Neural cell (in vitro differentiated cells): ENCODE results near the gene ARRB1. TPM values are rescaled to one million over a fixed set of nuclear protein-coding genes. Genes with fewer than 3 reads are reported as not detected.

ENCODE experiments used
- H2AFZ ChIP-seq: fragments of 200-600, 300-800 bp; sonication (generic), shearing (Covaris generic); 2 replicates; pipeline ENCODE4 v1.6.0; 2014; ENCODE audit warnings: low read depth, mild to moderate bottlenecking, antibody characterized with exemption, low read length, moderate library complexity
- H3F3A ChIP-seq: fragments of 200-600 bp; shearing (Covaris generic); 2 replicates; pipeline ENCODE4 v1.6.1; 2016; ENCODE audit warnings: mild to moderate bottlenecking, moderate library complexity, mixed read lengths, antibody characterized with exemption, low read length; ENCODE audit not compliant: insufficient read depth, poor library complexity, severe bottlenecking
- H3K27ac ChIP-seq: fragments of 200-600, 300-800 bp; sonication (generic), shearing (Covaris generic); 2 replicates; pipeline ENCODE4 v1.5.1; 2014; ENCODE audit warnings: mild to moderate bottlenecking, low read length, moderate library complexity
- H3K27me3 ChIP-seq: fragments of 300-800, 200-600 bp; sonication (generic), shearing (Covaris generic); 2 replicates; pipeline ENCODE4 v1.6.0; 2014; ENCODE audit warnings: mild to moderate bottlenecking, low read depth, low read length, moderate library complexity; ENCODE audit not compliant: insufficient read depth
- H3K36me3 ChIP-seq: fragments of 300-800, 200-600 bp; sonication (generic), shearing (Covaris generic); 2 replicates; pipeline ENCODE4 v1.5.1; 2014; ENCODE audit warnings: mild to moderate bottlenecking, antibody characterized with exemption, low read length, moderate library complexity; ENCODE audit not compliant: insufficient read depth
- H3K4me2 ChIP-seq: fragments of 300-800, 200-600 bp; sonication (generic), shearing (Covaris generic); 2 replicates; pipeline ENCODE4 v1.6.0; 2014; ENCODE audit warnings: mild to moderate bottlenecking, low read length
- H3K4me3 ChIP-seq: fragments of 300-800, 200-600 bp; sonication (generic), shearing (Covaris generic); 2 replicates; pipeline ENCODE4 v1.5.1; 2014; ENCODE audit warnings: mild to moderate bottlenecking, low read length, moderate library complexity
- H3K79me2 ChIP-seq: fragments of 200-600 bp; shearing (Covaris generic); replicated peaks from 2 replicates; pipeline ENCODE4 v1.6.0; 2014; ENCODE audit warnings: mild to moderate bottlenecking, low read length, moderate library complexity; ENCODE audit not compliant: insufficient read depth
- H3K9ac ChIP-seq: fragments of 300-800, 200-600 bp; sonication (generic), shearing (Covaris generic); 2 replicates; pipeline ENCODE4 v1.6.1; 2016; ENCODE audit warnings: mild to moderate bottlenecking, low read length, mixed read lengths
- H3K9me2 ChIP-seq: fragments of 200-600 bp; shearing (Covaris generic); 2 replicates; pipeline ENCODE4 v1.6.1; 2016; ENCODE audit warnings: mild to moderate bottlenecking, low read length, mixed read lengths; ENCODE audit not compliant: insufficient read depth
- H3K9me3 ChIP-seq: fragments of 200-600, 300-800 bp; sonication (generic), shearing (Covaris generic); 2 replicates; pipeline ENCODE4 v1.6.1; 2016; ENCODE audit warnings: mild to moderate bottlenecking, mixed run types, low read length, moderate library complexity, mixed read lengths
- H4K20me1 ChIP-seq: fragments of 200-600 bp; shearing (Covaris generic); 2 replicates; pipeline ENCODE4 v1.6.1; 2016; ENCODE audit warnings: mild to moderate bottlenecking, mixed run types; ENCODE audit not compliant: insufficient read depth
- EP300 ChIP-seq: fragments of 450-650 bp; conservative IDR thresholded peaks from 2 replicates; pipeline ENCODE4 v1.6.1; 2014; ENCODE audit warnings: antibody characterized with exemption, mild to moderate bottlenecking, moderate library complexity; ENCODE audit not compliant: poor library complexity, severe bottlenecking
- EZH2 ChIP-seq: fragments of 200-600, 300-800 bp; shearing (Covaris generic), sonication (generic); IDR thresholded peaks from 2 replicates; pipeline ENCODE4 v1.6.1; 2014; ENCODE audit warnings: antibody characterized with exemption, low read length, borderline replicate concordance, mild to moderate bottlenecking; ENCODE audit not compliant: insufficient read depth, poor library complexity, severe bottlenecking
- MXI1 ChIP-seq: fragments of 450-650 bp; conservative IDR thresholded peaks from 2 replicates; pipeline ENCODE4 v1.6.1; 2014; ENCODE audit warnings: antibody characterized with exemption, mild to moderate bottlenecking; ENCODE audit not compliant: poor library complexity, severe bottlenecking
- POLR2AphosphoS5 ChIP-seq: IDR thresholded peaks from 2 replicates; pipeline ENCODE4 v1.6.1; 2012
- RAD21 ChIP-seq: fragments of 450-650 bp; conservative IDR thresholded peaks from 2 replicates; pipeline ENCODE4 v1.6.1; 2014; ENCODE audit warnings: antibody characterized with exemption, mild to moderate bottlenecking, moderate library complexity
- REST ChIP-seq: IDR thresholded peaks from 2 replicates; pipeline ENCODE4 v1.6.1; 2012; ENCODE audit warnings: borderline replicate concordance
- SMC3 ChIP-seq: fragments of 450-650 bp; conservative IDR thresholded peaks from 2 replicates; pipeline ENCODE4 v1.6.1; 2014; ENCODE audit warnings: antibody characterized with exemption, mild to moderate bottlenecking, moderate library complexity; ENCODE audit not compliant: poor library complexity
- TAF1 ChIP-seq: IDR thresholded peaks from 2 replicates; pipeline ENCODE4 v1.6.1; 2012; ENCODE audit warnings: low read depth
- polyA plus RNA-seq: library from polyadenylated mRNA; depleted of rRNA; stranded (reverse); fragments of >200 nt; gene quantifications from 2 replicates; pipeline ENCODE4 v1.2.3, GENCODE V29; 2014
- TF ChIP-seq, protein P1 (sequence below): fragments of 450-650 bp; IDR thresholded peaks from 2 replicates; pipeline ENCODE4 v1.5.1; 2014; ENCODE audit warnings: antibody characterized with exemption, mild to moderate bottlenecking, moderate library complexity; ENCODE audit not compliant: poor library complexity, severe bottlenecking

ARRB1 gene
- polyA plus RNA-seq, 1 donor from 2014 or later = 5.7 TPM

GRCh38 chr11:75345455-75346160 is 5.9 kb downstream of the ARRB1 start:
- Histone ChIP-seq H3K27me3 (peaks cover 2% of the 10 kb centered on the region), H3K27ac (no peak overlapping the region), H3K79me2 (no peaks in the 10 kb centered on the region), H3F3A (no peaks in the 10 kb centered on the region), H3K4me3 (no peak overlapping the region), H3K4me2 (no peak overlapping the region), H3K36me3 (no peaks in the 10 kb centered on the region), H4K20me1 (no peaks in the 10 kb centered on the region), H2AFZ (no peak overlapping the region), H3K9me2 (no peaks in the 10 kb centered on the region), H3K9ac (no peak overlapping the region), H3K9me3 (no peaks in the 10 kb centered on the region)
- no peak for TF ChIP-seq EP300
- no peak for TF ChIP-seq REST
- no peak for TF ChIP-seq SMC3
- TF ChIP-seq MXI1 = no peak

DNA sequence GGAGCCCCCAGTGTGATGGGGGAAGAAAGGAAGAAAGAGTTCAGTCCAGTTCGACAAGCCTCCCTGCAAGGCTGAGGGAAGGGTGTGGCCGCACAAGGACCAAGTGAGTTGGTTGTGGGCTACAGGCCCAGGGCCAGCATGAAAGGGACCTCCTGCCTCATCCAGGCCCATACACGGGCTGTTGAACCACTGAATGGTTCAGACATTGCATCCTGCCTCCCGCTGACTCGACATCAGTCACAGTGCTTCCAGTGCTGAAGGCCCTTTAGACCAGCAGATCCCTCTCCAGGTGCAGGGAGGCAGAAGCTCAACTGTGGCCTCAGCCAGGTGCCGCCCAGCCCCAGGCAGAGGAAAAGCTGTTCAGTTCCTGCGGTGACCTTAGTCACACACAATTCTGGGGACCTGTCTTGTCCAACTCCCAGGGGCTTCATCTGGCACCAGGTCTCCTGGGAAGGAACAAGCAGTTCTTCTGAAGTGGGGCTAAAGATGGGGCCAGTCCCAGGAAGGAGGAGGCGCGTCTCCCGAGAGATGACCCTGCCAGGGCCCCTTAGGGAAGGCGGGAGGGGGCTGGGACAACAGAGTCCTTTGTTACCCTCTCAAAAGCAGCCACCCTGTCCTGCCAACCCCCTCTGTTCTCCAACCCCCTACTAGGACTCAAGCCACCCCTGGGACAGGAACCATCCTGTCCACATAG is 6.6 kb downstream of the ARRB1 start:
- no peak overlapping the region for H3K4me2 ChIP-seq
- no peaks in the 10 kb centered on the region for H4K20me1 ChIP-seq
- H3K27ac ChIP-seq = no peak overlapping the region
- H3F3A ChIP-seq = no peaks in the 10 kb centered on the region
- H2AFZ ChIP-seq = no peak overlapping the region
- no peaks in the 10 kb centered on the region for H3K36me3 ChIP-seq
- TF ChIP-seq TAF1 = no peak
- no peak for TF ChIP-seq EZH2
- TF ChIP-seq, protein P1, sequence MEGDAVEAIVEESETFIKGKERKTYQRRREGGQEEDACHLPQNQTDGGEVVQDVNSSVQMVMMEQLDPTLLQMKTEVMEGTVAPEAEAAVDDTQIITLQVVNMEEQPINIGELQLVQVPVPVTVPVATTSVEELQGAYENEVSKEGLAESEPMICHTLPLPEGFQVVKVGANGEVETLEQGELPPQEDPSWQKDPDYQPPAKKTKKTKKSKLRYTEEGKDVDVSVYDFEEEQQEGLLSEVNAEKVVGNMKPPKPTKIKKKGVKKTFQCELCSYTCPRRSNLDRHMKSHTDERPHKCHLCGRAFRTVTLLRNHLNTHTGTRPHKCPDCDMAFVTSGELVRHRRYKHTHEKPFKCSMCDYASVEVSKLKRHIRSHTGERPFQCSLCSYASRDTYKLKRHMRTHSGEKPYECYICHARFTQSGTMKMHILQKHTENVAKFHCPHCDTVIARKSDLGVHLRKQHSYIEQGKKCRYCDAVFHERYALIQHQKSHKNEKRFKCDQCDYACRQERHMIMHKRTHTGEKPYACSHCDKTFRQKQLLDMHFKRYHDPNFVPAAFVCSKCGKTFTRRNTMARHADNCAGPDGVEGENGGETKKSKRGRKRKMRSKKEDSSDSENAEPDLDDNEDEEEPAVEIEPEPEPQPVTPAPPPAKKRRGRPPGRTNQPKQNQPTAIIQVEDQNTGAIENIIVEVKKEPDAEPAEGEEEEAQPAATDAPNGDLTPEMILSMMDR = no peak
- TF ChIP-seq REST = no peak
- TF ChIP-seq POLR2AphosphoS5 = no peak
- no peak for TF ChIP-seq EP300
- no peak for TF ChIP-seq MXI1
- no peak for TF ChIP-seq RAD21
- no peak for TF ChIP-seq SMC3
- H3K27me3 ChIP-seq = no peaks in the 10 kb centered on the region
- H3K9ac ChIP-seq = no peak overlapping the region
- no peaks in the 10 kb centered on the region for H3K9me2 ChIP-seq
- no peak overlapping the region for H3K4me3 ChIP-seq
- H3K79me2 ChIP-seq = no peaks in the 10 kb centered on the region
- no peaks in the 10 kb centered on the region for H3K9me3 ChIP-seq
